Measurements from ENCODE around the gene KHDRBS2.
A peak's percentile ranks its signal among the peaks of the same experiment; 100 is the strongest.

KHDRBS2 gene

DNA sequence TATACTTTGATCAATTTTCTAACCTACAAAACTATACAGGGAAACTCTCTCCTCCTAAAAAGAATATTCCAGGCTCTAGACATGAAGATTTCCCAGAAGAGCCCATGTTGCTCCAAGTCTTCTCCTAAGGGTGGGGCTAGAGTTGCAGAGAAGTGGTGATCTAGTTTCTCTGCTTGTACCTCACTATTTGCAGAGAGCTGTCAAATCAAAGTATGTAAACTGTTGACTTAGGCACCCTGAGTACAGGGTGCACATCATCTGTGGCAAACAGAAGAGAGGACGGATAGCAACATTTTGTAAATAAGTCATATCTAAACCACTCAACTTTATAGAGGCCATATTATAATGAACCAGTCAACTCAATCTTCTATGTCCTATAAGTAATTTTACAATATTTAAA, 250.1 kb downstream of the KHDRBS2 start:
- Histone ChIP-seq H4K91ac (ENCODE audit: low read length) (no peak overlapping the region), H3K18ac (ENCODE audit: low read depth in 1 of 2, low read length in 2 of 2) (no peak overlapping the region), H3K4me3 (ENCODE audit: insufficient read depth in 1 of 2, low read depth in 1 of 2, low read length in 2 of 2) (no peak overlapping the region), H3K79me1 (replicated peaks; ENCODE audit: low read length, poor library complexity, severe bottlenecking) (no peaks in the 10 kb centered on the region), H3K36me3 (ENCODE audit: control insufficient read depth in 1 of 2, insufficient read depth in 2 of 2, low read depth in 1 of 2, low read length in 2 of 2) (no peaks in the 10 kb centered on the region), H2BK120ac (ENCODE audit: low read depth, low read length) (no peak overlapping the region), H3K4me2 (ENCODE audit: low read length, poor library complexity, severe bottlenecking) (no peak overlapping the region), H3K27me3 (ENCODE audit: control insufficient read depth in 1 of 2, insufficient read depth in 1 of 2, low read length in 2 of 2) (no peaks in the 10 kb centered on the region), H2AFZ (ENCODE audit: low read depth, low read length) (no peak overlapping the region), H2BK5ac (ENCODE audit: low read depth, low read length, poor library complexity, severe bottlenecking) (no peak overlapping the region), H2AK5ac (ENCODE audit: low read length, severe bottlenecking) (no peak overlapping the region), H3K4me1 (ENCODE audit: control insufficient read depth, insufficient read depth, low read depth, low read length) (no peaks in the 10 kb centered on the region), H3K27ac (ENCODE audit: low read length, poor library complexity, severe bottlenecking) (no peak overlapping the region), H2BK15ac (ENCODE audit: low read depth, poor library complexity, severe bottlenecking) (no peak overlapping the region), H3K14ac (ENCODE audit: low read length in 2 of 2) (no peak overlapping the region), H3K9me3 (ENCODE audit: control insufficient read depth, low read length) (peaks cover 13% of the 10 kb centered on the region), H3K4ac (ENCODE audit: low read depth in 1 of 2, low read length in 2 of 2) (no peak overlapping the region), H3K9ac (ENCODE audit: low read length) (no peak overlapping the region), H2BK12ac (ENCODE audit: low read length in 2 of 2) (no peak overlapping the region), H4K8ac (ENCODE audit: low read length) (no peak overlapping the region), H3K23ac (ENCODE audit: low read length in 2 of 2) (no peak overlapping the region)
- WGBS, result 88% methylated on average over 1 of the region's 1 CpG
- DNase-seq, result no peak

DNA sequence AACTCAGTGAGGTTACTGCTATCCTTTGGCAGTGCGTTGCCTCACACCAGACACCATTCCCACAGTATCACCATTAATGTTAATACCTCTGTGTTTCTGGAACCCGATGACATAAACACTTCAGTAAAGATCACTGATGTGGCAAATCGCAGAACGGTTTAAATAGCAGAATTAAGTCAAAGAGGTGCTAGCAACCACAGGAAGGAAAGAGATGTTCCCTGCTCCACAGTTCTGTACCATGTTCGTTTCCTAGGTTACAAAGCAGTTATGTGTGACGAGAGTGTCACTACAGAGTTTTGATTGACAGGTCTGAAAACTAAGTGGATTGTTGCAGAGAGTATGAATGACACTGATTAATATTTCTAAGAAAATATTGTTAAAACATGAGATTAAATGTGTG, 272.3 kb downstream of the KHDRBS2 start:
- no peak overlapping the region for H2BK12ac ChIP-seq (ENCODE audit: low read length in 2 of 2)

DNA sequence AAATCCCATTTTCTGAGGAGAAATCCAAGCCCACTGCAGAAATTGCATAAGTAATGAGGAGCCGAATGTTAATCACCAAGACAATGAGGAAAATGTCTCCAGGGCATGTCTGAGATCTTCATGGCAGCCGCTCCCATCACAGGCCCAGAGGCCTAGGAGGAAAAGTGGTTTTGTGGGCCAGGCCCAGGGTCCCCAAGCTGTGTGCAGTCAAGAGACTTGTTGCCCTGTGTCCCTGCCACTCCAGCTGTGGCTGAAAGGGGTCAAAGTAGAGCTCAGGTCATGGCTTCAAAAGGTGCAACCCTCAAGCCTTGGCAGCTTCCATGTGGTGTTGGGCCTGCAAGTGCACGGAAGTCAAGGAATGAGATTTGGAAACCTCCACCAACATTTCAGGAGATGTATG, 276.6 kb downstream of the KHDRBS2 start:
- WGBS, result 96% methylated on average over 3 of the region's 3 CpGs
- H3K14ac ChIP-seq (ENCODE audit: low read length in 2 of 2), result no peak overlapping the region
- no peak overlapping the region for H2AFZ ChIP-seq (ENCODE audit: low read depth, low read length)

More for the DNA sequence above, 272.3 kb downstream of the KHDRBS2 start:
- 87% methylated on average over 6 of the region's 6 CpGs for WGBS
- no peaks in the 10 kb centered on the region for H3K4me1 ChIP-seq (ENCODE audit: control insufficient read depth, insufficient read depth, low read depth, low read length)
- no peak overlapping the region for H2AFZ ChIP-seq (ENCODE audit: low read depth, low read length)
- no peak overlapping the region for H2BK15ac ChIP-seq (ENCODE audit: low read depth, poor library complexity, severe bottlenecking)
- H2BK120ac ChIP-seq (ENCODE audit: low read depth, low read length), result no peak overlapping the region
- no peaks in the 10 kb centered on the region for H3K36me3 ChIP-seq (ENCODE audit: control insufficient read depth in 1 of 2, insufficient read depth in 2 of 2, low read depth in 1 of 2, low read length in 2 of 2)
- no peak overlapping the region for H2AK5ac ChIP-seq (ENCODE audit: low read length, severe bottlenecking)
- no peak overlapping the region for H3K14ac ChIP-seq (ENCODE audit: low read length in 2 of 2)
- no peaks in the 10 kb centered on the region for H3K9me3 ChIP-seq (ENCODE audit: control insufficient read depth, low read length)
- H3K27me3 ChIP-seq (ENCODE audit: control insufficient read depth in 1 of 2, insufficient read depth in 1 of 2, low read length in 2 of 2), result no peaks in the 10 kb centered on the region
- DNase-seq, result no peak
- no peak overlapping the region for H3K4me3 ChIP-seq (ENCODE audit: insufficient read depth in 1 of 2, low read depth in 1 of 2, low read length in 2 of 2)
- H4K91ac ChIP-seq (ENCODE audit: low read length), result no peak overlapping the region
- no peaks in the 10 kb centered on the region for H3K79me1 ChIP-seq (replicated peaks; ENCODE audit: low read length, poor library complexity, severe bottlenecking)
- no peak overlapping the region for H3K4me2 ChIP-seq (ENCODE audit: low read length, poor library complexity, severe bottlenecking)
- H3K4ac ChIP-seq (ENCODE audit: low read depth in 1 of 2, low read length in 2 of 2), result no peak overlapping the region
- no peak overlapping the region for H3K23ac ChIP-seq (ENCODE audit: low read length in 2 of 2)
- no peak overlapping the region for H2BK5ac ChIP-seq (ENCODE audit: low read depth, low read length, poor library complexity, severe bottlenecking)
- no peak overlapping the region for H3K18ac ChIP-seq (ENCODE audit: low read depth in 1 of 2, low read length in 2 of 2)
- no peak overlapping the region for H3K9ac ChIP-seq (ENCODE audit: low read length)
- no peak overlapping the region for H4K8ac ChIP-seq (ENCODE audit: low read length)
- H3K27ac ChIP-seq (ENCODE audit: low read length, poor library complexity, severe bottlenecking), result no peak overlapping the region

DNA sequence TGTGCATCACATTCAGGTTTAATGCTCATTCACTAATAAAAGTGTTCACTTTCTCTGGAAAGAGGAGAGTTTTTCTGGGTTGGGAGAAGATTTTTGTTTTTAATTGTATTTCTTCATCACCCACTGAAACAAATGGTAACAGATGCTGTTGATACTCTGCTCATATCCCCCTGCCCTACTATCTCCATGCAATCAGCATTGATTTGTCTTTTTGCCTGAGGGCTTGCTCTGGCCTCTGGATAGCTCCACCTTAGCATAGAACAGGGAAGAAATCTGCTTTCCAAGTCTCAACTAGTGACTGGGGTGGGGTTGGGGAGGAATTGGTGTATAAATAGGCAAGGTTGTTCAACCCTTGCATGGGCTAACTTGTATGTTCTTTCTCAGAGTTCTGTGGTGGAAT, 296.4 kb downstream of the KHDRBS2 start:
- Histone ChIP-seq H2BK5ac (ENCODE audit: low read depth, low read length, poor library complexity, severe bottlenecking) (no peak overlapping the region), H3K4ac (ENCODE audit: low read depth in 1 of 2, low read length in 2 of 2) (no peak overlapping the region), H3K14ac (ENCODE audit: low read length in 2 of 2) (no peak overlapping the region), H3K36me3 (ENCODE audit: control insufficient read depth in 1 of 2, insufficient read depth in 2 of 2, low read depth in 1 of 2, low read length in 2 of 2) (no peaks in the 10 kb centered on the region), H3K4me1 (ENCODE audit: control insufficient read depth, insufficient read depth, low read depth, low read length) (no peaks in the 10 kb centered on the region), H2AFZ (ENCODE audit: low read depth, low read length) (no peak overlapping the region), H2BK15ac (ENCODE audit: low read depth, poor library complexity, severe bottlenecking) (no peak overlapping the region), H3K18ac (ENCODE audit: low read depth in 1 of 2, low read length in 2 of 2) (peak overlapping the region in 1 of 2 experiments; percentile 59), H3K9me3 (ENCODE audit: control insufficient read depth, low read length) (no peaks in the 10 kb centered on the region), H4K8ac (ENCODE audit: low read length) (peak overlapping the region; percentile 63), H3K4me2 (ENCODE audit: low read length, poor library complexity, severe bottlenecking) (no peak overlapping the region), H2BK12ac (ENCODE audit: low read length in 2 of 2) (no peak overlapping the region), H3K79me1 (replicated peaks; ENCODE audit: low read length, poor library complexity, severe bottlenecking) (no peaks in the 10 kb centered on the region), H3K27me3 (ENCODE audit: control insufficient read depth in 1 of 2, insufficient read depth in 1 of 2, low read length in 2 of 2) (no peaks in the 10 kb centered on the region), H3K23ac (ENCODE audit: low read length in 2 of 2) (no peak overlapping the region), H3K9ac (ENCODE audit: low read length) (no peak overlapping the region), H2BK120ac (ENCODE audit: low read depth, low read length) (no peak overlapping the region), H2AK5ac (ENCODE audit: low read length, severe bottlenecking) (no peak overlapping the region), H4K91ac (ENCODE audit: low read length) (no peak overlapping the region), H3K4me3 (ENCODE audit: insufficient read depth in 1 of 2, low read depth in 1 of 2, low read length in 2 of 2) (no peak overlapping the region), H3K27ac (ENCODE audit: low read length, poor library complexity, severe bottlenecking) (no peak overlapping the region)
- no peak for DNase-seq

More for the DNA sequence above, 276.6 kb downstream of the KHDRBS2 start:
- Histone ChIP-seq H2AK5ac (ENCODE audit: low read length, severe bottlenecking) (no peak overlapping the region), H3K23ac (ENCODE audit: low read length in 2 of 2) (no peak overlapping the region), H3K4me1 (ENCODE audit: control insufficient read depth, insufficient read depth, low read depth, low read length) (no peaks in the 10 kb centered on the region), H3K4me2 (ENCODE audit: low read length, poor library complexity, severe bottlenecking) (no peak overlapping the region), H4K8ac (ENCODE audit: low read length) (no peak overlapping the region), H3K4me3 (ENCODE audit: insufficient read depth in 1 of 2, low read depth in 1 of 2, low read length in 2 of 2) (no peak overlapping the region), H2BK5ac (ENCODE audit: low read depth, low read length, poor library complexity, severe bottlenecking) (no peak overlapping the region), H3K79me1 (replicated peaks; ENCODE audit: low read length, poor library complexity, severe bottlenecking) (no peaks in the 10 kb centered on the region), H3K27me3 (ENCODE audit: control insufficient read depth in 1 of 2, insufficient read depth in 1 of 2, low read length in 2 of 2) (no peaks in the 10 kb centered on the region), H4K91ac (ENCODE audit: low read length) (no peak overlapping the region), H2BK12ac (ENCODE audit: low read length in 2 of 2) (no peak overlapping the region), H3K9ac (ENCODE audit: low read length) (no peak overlapping the region), H3K18ac (ENCODE audit: low read depth in 1 of 2, low read length in 2 of 2) (no peak overlapping the region), H2BK120ac (ENCODE audit: low read depth, low read length) (no peak overlapping the region), H2BK15ac (ENCODE audit: low read depth, poor library complexity, severe bottlenecking) (no peak overlapping the region), H3K36me3 (ENCODE audit: control insufficient read depth in 1 of 2, insufficient read depth in 2 of 2, low read depth in 1 of 2, low read length in 2 of 2) (no peaks in the 10 kb centered on the region), H3K9me3 (ENCODE audit: control insufficient read depth, low read length) (no peaks in the 10 kb centered on the region), H3K4ac (ENCODE audit: low read depth in 1 of 2, low read length in 2 of 2) (no peak overlapping the region), H3K27ac (ENCODE audit: low read length, poor library complexity, severe bottlenecking) (no peak overlapping the region)
- DNase-seq, result no peak

All from mesenchymal stem cell (in vitro differentiated cells and primary cell).